H1 (cell line): ENCODE results near the gene DCUN1D3. TPM values are rescaled to one million over a fixed set of nuclear protein-coding genes. Genes with fewer than 3 reads are reported as not detected.

Experiments
- USF2 ChIP-seq: IDR thresholded peaks from 2 replicates; pipeline ENCODE4 v1.6.1; 2011; ENCODE audit warnings: low read length, improper control_type of control experiment
- polyA plus RNA-seq, 7 experiments: library from polyadenylated mRNA; depleted of rRNA in 3 of 7; stranded (reverse) in 5 of 7; unstranded in 2 of 7; fragments of >200 nt in 5 of 7; fragments of 200-250 nt in 2 of 7; gene quantifications; 1 replicate in 5 of 7; 2 replicates in 1 of 7; 4 replicates in 1 of 7; pipeline versions ENCODE4 v1.2.1 to v1.2.3, GENCODE V29; 2011 to 2013; ENCODE audit warnings: missing spikeins in 2 of 7, mixed read lengths in 2 of 7
- total RNA-seq: library from RNA; stranded (reverse); fragmentation: NEBNext Ultra II Directional; extraction: Animal tissue kit (Norgen Biotek cat#: 25700); gene quantifications from 2 replicates; pipeline ENCODE4 v1.2.1, GENCODE V29; 2021

Gene DCUN1D3
- total and polyA plus RNA-seq, 2 of the 8 experiments (the other 6 are each of a cell fraction or from before 2014, with no cell fraction given): 3.5 to 18.2 TPM

DNA sequence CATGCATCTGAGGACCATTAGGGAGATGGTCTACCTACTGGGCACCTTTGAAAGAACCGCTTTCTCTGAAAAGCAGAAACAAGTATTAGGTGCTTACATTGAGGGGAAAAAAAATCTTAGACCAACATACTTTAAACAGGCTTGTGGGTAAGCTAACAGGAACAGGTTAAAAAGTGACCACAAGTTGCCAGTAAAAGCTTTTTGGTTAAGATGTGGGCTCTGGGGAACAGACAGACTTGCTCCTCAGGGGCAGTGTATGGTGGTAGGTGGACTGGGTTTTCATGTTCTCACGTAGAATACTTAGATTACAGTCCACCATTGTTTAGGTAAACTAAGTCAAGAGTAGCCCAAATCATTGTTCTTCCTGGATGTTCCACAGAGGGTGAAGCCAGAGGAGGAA lies 52.6 kb downstream of the DCUN1D3 start (continued):
- TF ChIP-seq USF2: no peak
